Caco-2 (cell line): ENCODE data around the gene DMBT1. TPM values are rescaled to one million over a fixed set of nuclear protein-coding genes. Genes with fewer than 3 reads are reported as not detected.

Source experiments
- BruUV-seq: library from RNA; stranded (reverse); fragments of 400-500 nt; replicated peaks from 2 replicates; lab custom pipeline; 2021; lab: Mats Ljungman, UMichigan
- CTCF ChIA-PET: fragments of 300-600 bp; sonication (Branson Sonifier 250); formaldehyde crosslinking; loops from one replicate; lab custom pipeline; 2022; ENCODE audit warnings: antibody characterized with exemption; lab: Charles Lee
- POLR2A ChIA-PET: fragments of 300-600 bp; sonication (Branson Sonifier 250); formaldehyde crosslinking; loops from one replicate; lab custom pipeline; 2022; ENCODE audit warnings: antibody characterized with exemption; lab: Charles Lee
- DNase-seq, 2 experiments: peaks; one replicate each; pipeline versions ENCODE4 v3.0.0 to v3.0.0-alpha.2; 2020 to 2022
- H3K27me3 ChIP-seq: replicated peaks from 2 replicates; pipeline ENCODE4 v1.6.0; 2011; ENCODE audit warnings: low read length; ENCODE audit not compliant: control insufficient read depth, insufficient read depth
- H3K36me3 ChIP-seq: 2 replicates; pipeline ENCODE4 v1.5.1; 2011; ENCODE audit warnings: low read length; ENCODE audit not compliant: control insufficient read depth, insufficient read depth
- H3K4me1 ChIP-seq: fragments of 250-450 bp; sonication (Bioruptor Pico); 2 replicates; pipeline ENCODE4 v1.5.1; 2020; ENCODE audit warnings: mild to moderate bottlenecking
- H3K4me3 ChIP-seq: 2 replicates; pipeline ENCODE4 v1.5.1; 2011; ENCODE audit warnings: low read depth, mild to moderate bottlenecking, control low read depth, low read length
- H3K9me3 ChIP-seq: fragments of 250-450 bp; sonication (Bioruptor Pico); 2 replicates; pipeline ENCODE4 v1.5.1; 2020; ENCODE audit warnings: mild to moderate bottlenecking, moderate library complexity
- H3K27ac Mint-ChIP-seq: one replicate; pipeline ENCODE4 v1.8.0; 2022; ENCODE audit warnings: mixed read lengths; ENCODE audit not compliant: unreplicated experiment
- H3K27me3 Mint-ChIP-seq: one replicate; pipeline ENCODE4 v1.8.0; 2022; ENCODE audit warnings: mixed read lengths; ENCODE audit not compliant: insufficient read depth, unreplicated experiment
- H3K36me3 Mint-ChIP-seq: one replicate; pipeline ENCODE4 v1.8.0; 2022; ENCODE audit warnings: mild to moderate bottlenecking, mixed read lengths; ENCODE audit not compliant: insufficient read depth, unreplicated experiment
- H3K4me1 Mint-ChIP-seq: one replicate; pipeline ENCODE4 v1.8.0; 2022; ENCODE audit warnings: low read depth, mixed read lengths; ENCODE audit not compliant: unreplicated experiment
- H3K4me3 Mint-ChIP-seq: one replicate; pipeline ENCODE4 v1.8.0; 2022; ENCODE audit warnings: mild to moderate bottlenecking, moderate library complexity, mixed read lengths; ENCODE audit not compliant: unreplicated experiment
- H3K9me3 Mint-ChIP-seq: one replicate; pipeline ENCODE4 v1.8.0; 2022; ENCODE audit warnings: mixed read lengths; ENCODE audit not compliant: unreplicated experiment
- CTCF ChIP-seq, 2 experiments: fragments of 200-600 bp in 1 of 2; IDR thresholded peaks; 1 replicate in 1 of 2; 2 replicates in 1 of 2; pipeline versions ENCODE4 v1.5.1 to v1.8.0; 2011 to 2022; ENCODE audit warnings: antibody characterized with exemption in 1 of 2, control low read depth in 1 of 2, inconsistent platforms in 1 of 2, low read depth in 1 of 2, low read length in 1 of 2, mild to moderate bottlenecking in 1 of 2, moderate library complexity in 1 of 2; ENCODE audit not compliant: insufficient read depth in 1 of 2, severe bottlenecking in 1 of 2, unreplicated experiment in 1 of 2
- intact Hi-C: fragments of 100-400 bp; cut with micrococcal nuclease; formaldehyde crosslinking; loops from one replicate; pipeline ENCODE4 v1.10.0; 2022; ENCODE audit not compliant: unreplicated experiment
- total RNA-seq: library from RNA; stranded (reverse); gene quantifications from 2 replicates; pipeline ENCODE4 v1.2.3, GENCODE V29; 2022

Gene DMBT1
- total RNA-seq, 1 experiment from 2014 or later = not detected

- no peak for TF ChIP-seq CTCF (IDR thresholded peaks at IDR 0.05; ENCODE audit: insufficient read depth in 1 of 2, low read depth in 1 of 2, low read length in 1 of 2, severe bottlenecking in 1 of 2, unreplicated experiment in 1 of 2)
- POLR2A ChIA-PET = no interaction called here
- no TSS peak for BruUV-seq
Measured at GRCh38 chr10:122530177-122530576, 30.4 kb upstream of the DMBT1 start.

GRCh38 chr10:122531261-122531660 is 29.3 kb upstream of the DMBT1 start:
- CTCF ChIA-PET = interaction anchor here (0.6 kb wide), 1 partner anchor 11 kb away, joined by 3 read pairs; no protein-coding TSS in a partner anchor

More at GRCh38 chr10:122530177-122530576, 30.4 kb upstream of the DMBT1 start:
- no peaks in the 10 kb centered on the region for H3K36me3 Mint-ChIP-seq
- intact Hi-C loops = no loop called here
- no peaks in the 10 kb centered on the region for H3K9me3 ChIP-seq
- no peak overlapping the region for H3K27ac Mint-ChIP-seq
- H3K36me3 ChIP-seq = no peaks in the 10 kb centered on the region
- peaks cover 24% of the 10 kb centered on the region for H3K4me1 Mint-ChIP-seq
- H3K27me3 Mint-ChIP-seq = no peaks in the 10 kb centered on the region
- no peak overlapping the region for H3K4me3 Mint-ChIP-seq
- H3K9me3 Mint-ChIP-seq = no peaks in the 10 kb centered on the region
- peaks cover 20% of the 10 kb centered on the region for H3K4me1 ChIP-seq
- CTCF ChIA-PET = no interaction called here
- H3K27me3 ChIP-seq = no peaks in the 10 kb centered on the region
- DNase-seq = no peak
- H3K4me3 ChIP-seq = no peak overlapping the region

GRCh38 chr10:122531939-122532338 is 28.6 kb upstream of the DMBT1 start:
- H3K4me3 Mint-ChIP-seq = no peak overlapping the region
- no peaks in the 10 kb centered on the region for H3K36me3 Mint-ChIP-seq
- peaks cover 19% of the 10 kb centered on the region for H3K4me1 Mint-ChIP-seq
- H3K9me3 ChIP-seq = no peaks in the 10 kb centered on the region
- H3K27me3 ChIP-seq = no peaks in the 10 kb centered on the region
- peaks cover 20% of the 10 kb centered on the region for H3K4me1 ChIP-seq
- DNase-seq = no peak
- ChIA-PET CTCF (interaction anchor here (0.6 kb wide), 1 partner anchor 10 kb away, joined by 3 read pairs; no protein-coding TSS in a partner anchor), POLR2A (no interaction called here)
- H3K27me3 Mint-ChIP-seq = no peaks in the 10 kb centered on the region
- no TSS peak for BruUV-seq
- H3K27ac Mint-ChIP-seq = peak overlapping the region; percentile 33
- H3K9me3 Mint-ChIP-seq = no peaks in the 10 kb centered on the region
- no peaks in the 10 kb centered on the region for H3K36me3 ChIP-seq
- TF ChIP-seq CTCF (IDR thresholded peaks at IDR 0.05; ENCODE audit: insufficient read depth in 1 of 2, low read depth in 1 of 2, low read length in 1 of 2, severe bottlenecking in 1 of 2, unreplicated experiment in 1 of 2) = no peak
- H3K4me3 ChIP-seq = no peak overlapping the region
- intact Hi-C loops = no loop called here

More at GRCh38 chr10:122531261-122531660, 29.3 kb upstream of the DMBT1 start:
- Histone ChIP-seq H3K27me3 (no peaks in the 10 kb centered on the region), H3K4me3 (no peak overlapping the region), H3K9me3 (no peaks in the 10 kb centered on the region), H3K36me3 (no peaks in the 10 kb centered on the region), H3K4me1 (peaks cover 20% of the 10 kb centered on the region)
- BruUV-seq = no TSS peak
- Mint-ChIP-seq H3K27ac (peak overlapping the region; percentile 33), H3K4me3 (no peak overlapping the region), H3K4me1 (peaks cover 24% of the 10 kb centered on the region), H3K36me3 (no peaks in the 10 kb centered on the region), H3K27me3 (no peaks in the 10 kb centered on the region), H3K9me3 (no peaks in the 10 kb centered on the region)
- POLR2A ChIA-PET = no interaction called here
- DNase-seq = no peak
- no peak for TF ChIP-seq CTCF (IDR thresholded peaks at IDR 0.05; ENCODE audit: insufficient read depth in 1 of 2, low read depth in 1 of 2, low read length in 1 of 2, severe bottlenecking in 1 of 2, unreplicated experiment in 1 of 2)
- intact Hi-C loops = no loop called here
